ENCODE results near the gene SLC10A3. TPM values are rescaled to one million over a fixed set of nuclear protein-coding genes. Genes with fewer than 3 reads are reported as not detected.

Gene SLC10A3
- total and polyA plus RNA-seq, 2 of the 13 experiments (the other 11 are each of a cell fraction or from before 2014, with no cell fraction given), result 10.1 to 11.5 TPM

DNA sequence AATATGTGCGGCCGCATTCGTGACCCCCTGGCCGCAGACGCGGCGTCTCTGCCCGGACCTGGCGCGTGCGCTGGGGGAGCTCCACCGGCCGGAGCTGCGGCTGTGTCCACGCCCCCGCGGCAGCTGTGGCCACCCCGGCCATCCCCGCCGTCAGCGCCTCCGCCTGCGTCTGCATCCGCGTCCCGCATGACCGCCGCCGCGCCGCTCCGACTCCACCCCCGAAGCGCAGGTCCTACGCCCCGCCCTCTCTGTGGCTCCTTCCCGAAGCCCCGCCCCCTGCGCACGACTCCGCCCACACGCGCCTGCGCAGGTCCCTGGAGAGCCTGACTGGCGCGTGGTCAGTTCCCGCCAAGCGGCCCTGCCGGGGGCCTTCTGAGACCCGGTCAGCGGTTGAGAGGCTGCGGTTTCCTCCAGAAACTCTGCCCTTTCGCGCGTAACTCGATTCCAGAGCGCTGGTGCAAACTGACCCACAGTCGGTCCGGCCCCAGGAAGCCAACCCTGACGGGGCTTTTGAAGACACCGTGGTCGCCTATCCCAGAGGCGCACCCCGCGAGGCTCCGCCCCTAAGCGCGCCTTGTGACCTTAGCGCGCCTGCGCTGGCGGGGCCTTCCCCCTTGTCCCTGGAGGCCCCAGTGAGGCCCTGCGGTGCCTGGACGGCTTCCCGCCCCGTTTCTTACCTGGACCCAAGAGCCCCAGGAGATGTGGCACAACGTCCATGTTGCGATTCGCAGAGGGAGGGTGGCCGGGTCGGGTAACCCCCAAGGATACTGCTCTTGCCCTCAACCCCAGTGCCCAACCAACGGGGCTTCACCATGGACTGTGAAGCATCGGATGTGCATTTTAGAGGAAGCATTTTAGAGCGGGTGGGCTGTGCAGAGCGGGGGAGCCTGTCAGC is 11.5 kb downstream of the SLC10A3 start, which contains the start of gene LAGE3:
LAGE3 (minus strand) TSS at position 554 of the 895 bp plus-strand sequence; CDS start at position 188, 366 bp downstream.
- CTCF ChIA-PET (ENCODE audit: low intra/inter-chr PET ratio, low total read pairs), result no interaction called here
- Histone ChIP-seq H3K4me2 (ENCODE audit: low read depth, low read length) (peak within 1 kb of the TSS; percentile 80), H3K9ac (ENCODE audit: insufficient read depth, low read depth, low read length) (peak within 1 kb of the TSS; percentile 43; the same call in 1 of the 2 replicates), H3K79me2 (ENCODE audit: insufficient read depth, low read length) (no peaks in the 10 kb centered on the region), H3K4me3 (replicated peaks in 1 of 3; ENCODE audit: insufficient read depth in 1 of 3, low read depth in 2 of 3, low read length in 3 of 3) (peak within 1 kb of the TSS; percentile 12 to 60 (median 57); a peak in 5 of 6 replicates), H3K27ac (ENCODE audit: extremely low read length, insufficient read depth, low read length) (no peak within 1 kb of the TSS), H3K4me1 (ENCODE audit: insufficient read depth, low read length) (peaks cover 8% of the 10 kb centered on the region), H3K9me3 (ENCODE audit: low read length) (no peaks in the 10 kb centered on the region), H3K27me3 (ENCODE audit: control insufficient read depth in 1 of 2, insufficient read depth in 2 of 2, low read length in 2 of 2) (no peaks in the 10 kb centered on the region), H4K20me1 (ENCODE audit: insufficient read depth, low read length) (no peaks in the 10 kb centered on the region), H3K36me3 (replicated peaks in 1 of 2; ENCODE audit: control insufficient read depth in 1 of 2, insufficient read depth in 2 of 2, low read length in 2 of 2) (no peaks in the 10 kb centered on the region), H2AFZ (ENCODE audit: low read length) (no peak within 1 kb of the TSS)
- WGBS (ENCODE audit: low lambda C conversion rate), result 53% methylated on average over 35 of the region's 85 CpGs
- in situ Hi-C loops (cut with HindIII; ENCODE audit: extremely low pct_ligation_motif_present, low pct_unique_long_range_greater_than_20kb), result no loop called here
- FAIRE-seq, result no peak
- POLR2A ChIA-PET, result interaction anchor here (0.6 to 1.3 kb wide), 7 partner anchors 10 to 109 kb away, joined by 4 to 11 read pairs (median 6); partner anchors contain the start of genes FAM3A, RPL10 and SLC10A3
- ATAC-seq, result peak; percentile 88
- BruUV-seq (replicated peaks), result no TSS peak
- DNase-seq (ENCODE audit: low spot score), result peak; percentile 60
- intact Hi-C loops (cut with micrococcal nuclease; ENCODE audit: unreplicated experiment), result no loop called here
- peak; percentile 85; the same call in 1 of the 2 replicates for TF ChIP-seq KDM5B (CRISPR knock-in tag; IDR thresholded peaks at IDR 0.05; ENCODE audit: borderline replicate concordance)
- TF ChIP-seq ARID4A (CRISPR knock-in tag; IDR thresholded peaks at IDR 0.05; ENCODE audit: borderline replicate concordance), result peak; percentile 61; the same call in 1 of the 2 replicates
- TF ChIP-seq, protein P1, sequence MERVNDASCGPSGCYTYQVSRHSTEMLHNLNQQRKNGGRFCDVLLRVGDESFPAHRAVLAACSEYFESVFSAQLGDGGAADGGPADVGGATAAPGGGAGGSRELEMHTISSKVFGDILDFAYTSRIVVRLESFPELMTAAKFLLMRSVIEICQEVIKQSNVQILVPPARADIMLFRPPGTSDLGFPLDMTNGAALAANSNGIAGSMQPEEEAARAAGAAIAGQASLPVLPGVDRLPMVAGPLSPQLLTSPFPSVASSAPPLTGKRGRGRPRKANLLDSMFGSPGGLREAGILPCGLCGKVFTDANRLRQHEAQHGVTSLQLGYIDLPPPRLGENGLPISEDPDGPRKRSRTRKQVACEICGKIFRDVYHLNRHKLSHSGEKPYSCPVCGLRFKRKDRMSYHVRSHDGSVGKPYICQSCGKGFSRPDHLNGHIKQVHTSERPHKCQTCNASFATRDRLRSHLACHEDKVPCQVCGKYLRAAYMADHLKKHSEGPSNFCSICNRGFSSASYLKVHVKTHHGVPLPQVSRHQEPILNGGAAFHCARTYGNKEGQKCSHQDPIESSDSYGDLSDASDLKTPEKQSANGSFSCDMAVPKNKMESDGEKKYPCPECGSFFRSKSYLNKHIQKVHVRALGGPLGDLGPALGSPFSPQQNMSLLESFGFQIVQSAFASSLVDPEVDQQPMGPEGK (CRISPR knock-in tag; IDR thresholded peaks at IDR 0.05), result peak; percentile 29; the same call in 1 of the 2 replicates
- TF ChIP-seq ZNF720 (CRISPR knock-in tag; IDR thresholded peaks at IDR 0.05), result no peak
- TF ChIP-seq RFXANK (CRISPR knock-in tag; IDR thresholded peaks at IDR 0.05), result no peak
- TF ChIP-seq NRL (CRISPR knock-in tag; IDR thresholded peaks at IDR 0.05; ENCODE audit: borderline replicate concordance), result no peak
- no peak for TF ChIP-seq ATF7 (IDR thresholded peaks at IDR 0.05)
- TF ChIP-seq ATF7 (CRISPR knock-in tag; IDR thresholded peaks at IDR 0.05), result no peak
- TF ChIP-seq, protein P2, sequence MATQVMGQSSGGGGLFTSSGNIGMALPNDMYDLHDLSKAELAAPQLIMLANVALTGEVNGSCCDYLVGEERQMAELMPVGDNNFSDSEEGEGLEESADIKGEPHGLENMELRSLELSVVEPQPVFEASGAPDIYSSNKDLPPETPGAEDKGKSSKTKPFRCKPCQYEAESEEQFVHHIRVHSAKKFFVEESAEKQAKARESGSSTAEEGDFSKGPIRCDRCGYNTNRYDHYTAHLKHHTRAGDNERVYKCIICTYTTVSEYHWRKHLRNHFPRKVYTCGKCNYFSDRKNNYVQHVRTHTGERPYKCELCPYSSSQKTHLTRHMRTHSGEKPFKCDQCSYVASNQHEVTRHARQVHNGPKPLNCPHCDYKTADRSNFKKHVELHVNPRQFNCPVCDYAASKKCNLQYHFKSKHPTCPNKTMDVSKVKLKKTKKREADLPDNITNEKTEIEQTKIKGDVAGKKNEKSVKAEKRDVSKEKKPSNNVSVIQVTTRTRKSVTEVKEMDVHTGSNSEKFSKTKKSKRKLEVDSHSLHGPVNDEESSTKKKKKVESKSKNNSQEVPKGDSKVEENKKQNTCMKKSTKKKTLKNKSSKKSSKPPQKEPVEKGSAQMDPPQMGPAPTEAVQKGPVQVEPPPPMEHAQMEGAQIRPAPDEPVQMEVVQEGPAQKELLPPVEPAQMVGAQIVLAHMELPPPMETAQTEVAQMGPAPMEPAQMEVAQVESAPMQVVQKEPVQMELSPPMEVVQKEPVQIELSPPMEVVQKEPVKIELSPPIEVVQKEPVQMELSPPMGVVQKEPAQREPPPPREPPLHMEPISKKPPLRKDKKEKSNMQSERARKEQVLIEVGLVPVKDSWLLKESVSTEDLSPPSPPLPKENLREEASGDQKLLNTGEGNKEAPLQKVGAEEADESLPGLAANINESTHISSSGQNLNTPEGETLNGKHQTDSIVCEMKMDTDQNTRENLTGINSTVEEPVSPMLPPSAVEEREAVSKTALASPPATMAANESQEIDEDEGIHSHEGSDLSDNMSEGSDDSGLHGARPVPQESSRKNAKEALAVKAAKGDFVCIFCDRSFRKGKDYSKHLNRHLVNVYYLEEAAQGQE (IDR thresholded peaks at IDR 0.05; ENCODE audit: borderline replicate concordance in 1 of 2, low read depth in 1 of 2, low read length in 2 of 2), result no peak
- no peak for TF ChIP-seq E2F2 (CRISPR knock-in tag; IDR thresholded peaks at IDR 0.05; ENCODE audit: borderline replicate concordance)
- TF ChIP-seq ATAD3A (CRISPR knock-in tag; IDR thresholded peaks at IDR 0.05), result no peak

Measured in HepG2 (cell line).